Astrocyte (in vitro differentiated cells and primary cell): ENCODE measurements around the gene PALMD. TPM values are rescaled to one million over a fixed set of nuclear protein-coding genes. Genes with fewer than 3 reads are reported as not detected.

Experiments
- DNase-seq: peaks from one replicate; pipeline ENCODE4 v3.0.0-alpha.2; 2010; ENCODE audit warnings: low read depth
- FAIRE-seq: peaks from 2 replicates; lab custom pipeline; 2011; peaks lifted over from hg19 to GRCh38; lab: Jason Lieb, UNC
- H2AFZ ChIP-seq: 2 replicates; pipeline ENCODE4 v1.6.0; 2012; ENCODE audit warnings: low read depth, low read length, inconsistent platforms
- H3K27ac ChIP-seq: 2 replicates; pipeline ENCODE4 v1.5.1; 2011; ENCODE audit warnings: low read depth, low read length, inconsistent platforms
- H3K27me3 ChIP-seq: 2 replicates; pipeline ENCODE4 v1.6.0; 2011; ENCODE audit warnings: low read length, inconsistent platforms; ENCODE audit not compliant: insufficient read depth
- H3K36me3 ChIP-seq: 2 replicates; pipeline ENCODE4 v1.5.1; 2011; ENCODE audit warnings: low read length, inconsistent platforms; ENCODE audit not compliant: insufficient read depth
- H3K4me1 ChIP-seq: 2 replicates; pipeline ENCODE4 v1.5.1; 2011; ENCODE audit warnings: low read length, inconsistent platforms; ENCODE audit not compliant: insufficient read depth
- H3K4me2 ChIP-seq: 2 replicates; pipeline ENCODE4 v1.6.0; 2012; ENCODE audit warnings: low read length, inconsistent platforms
- H3K4me3 ChIP-seq: 2 replicates; pipeline ENCODE4 v1.5.1; 2011; ENCODE audit warnings: low read depth, mild to moderate bottlenecking, low read length, inconsistent platforms; ENCODE audit not compliant: insufficient read depth
- H3K79me2 ChIP-seq: 2 replicates; pipeline ENCODE4 v1.6.0; 2012; ENCODE audit warnings: mild to moderate bottlenecking, low read length, inconsistent platforms; ENCODE audit not compliant: insufficient read depth
- H3K9ac ChIP-seq: 2 replicates; pipeline ENCODE4 v1.6.0; 2012; ENCODE audit warnings: mild to moderate bottlenecking, low read length, inconsistent platforms
- H3K9me3 ChIP-seq: 2 replicates; pipeline ENCODE4 v1.5.1; 2012; ENCODE audit warnings: low read depth, mild to moderate bottlenecking, low read length, inconsistent platforms; ENCODE audit not compliant: insufficient read depth
- H4K20me1 ChIP-seq: 2 replicates; pipeline ENCODE4 v1.6.0; 2012; ENCODE audit warnings: low read length, inconsistent platforms; ENCODE audit not compliant: insufficient read depth
- H3K27ac Mint-ChIP-seq: one replicate; pipeline ENCODE4 v1.8.0; 2021; ENCODE audit warnings: mild to moderate bottlenecking, mixed read lengths; ENCODE audit not compliant: unreplicated experiment
- H3K27me3 Mint-ChIP-seq: one replicate; pipeline ENCODE4 v1.8.0; 2021; ENCODE audit warnings: low read depth, mixed read lengths; ENCODE audit not compliant: unreplicated experiment
- H3K36me3 Mint-ChIP-seq: one replicate; pipeline ENCODE4 v1.8.0; 2021; ENCODE audit warnings: low read depth, mixed read lengths; ENCODE audit not compliant: unreplicated experiment
- H3K4me1 Mint-ChIP-seq: one replicate; pipeline ENCODE4 v1.8.0; 2021; ENCODE audit warnings: low read depth, mixed read lengths; ENCODE audit not compliant: unreplicated experiment
- H3K4me3 Mint-ChIP-seq: one replicate; pipeline ENCODE4 v1.8.0; 2021; ENCODE audit warnings: mild to moderate bottlenecking, moderate library complexity, mixed read lengths; ENCODE audit not compliant: unreplicated experiment
- H3K9me3 Mint-ChIP-seq: one replicate; pipeline ENCODE4 v1.8.0; 2021; ENCODE audit warnings: mild to moderate bottlenecking, mixed read lengths; ENCODE audit not compliant: unreplicated experiment
- EZH2 ChIP-seq: IDR thresholded peaks from 2 replicates; pipeline ENCODE4 v1.6.1; 2012; ENCODE audit warnings: mild to moderate bottlenecking, low read length, inconsistent platforms; ENCODE audit not compliant: insufficient read depth
- total RNA-seq: library from RNA; stranded (reverse); gene quantifications from 2 replicates; pipeline ENCODE4 v1.2.1, GENCODE V29; 2021
- TF ChIP-seq, protein P1 (sequence below): IDR thresholded peaks from 2 replicates; pipeline ENCODE4 v1.5.1; 2011; ENCODE audit warnings: low read depth, mild to moderate bottlenecking, inconsistent platforms, low read length, moderate library complexity; ENCODE audit not compliant: insufficient read depth

The PALMD gene
- total RNA-seq, 1 donor from 2014 or later: 0.41 TPM

GRCh38 chr1:99661780-99662179, 15.9 kb downstream of the PALMD start:
- H3K27me3 Mint-ChIP-seq: no peaks in the 10 kb centered on the region
- Histone ChIP-seq H3K27me3 (no peaks in the 10 kb centered on the region), H3K4me3 (no peak overlapping the region), H2AFZ (no peak overlapping the region), H3K4me2 (no peak overlapping the region), H3K4me1 (no peaks in the 10 kb centered on the region), H3K79me2 (no peaks in the 10 kb centered on the region), H3K9ac (no peak overlapping the region), H3K27ac (no peak overlapping the region), H3K36me3 (no peaks in the 10 kb centered on the region), H3K9me3 (no peaks in the 10 kb centered on the region), H4K20me1 (no peaks in the 10 kb centered on the region)
- no peak for TF ChIP-seq EZH2
- TF ChIP-seq, protein P1, sequence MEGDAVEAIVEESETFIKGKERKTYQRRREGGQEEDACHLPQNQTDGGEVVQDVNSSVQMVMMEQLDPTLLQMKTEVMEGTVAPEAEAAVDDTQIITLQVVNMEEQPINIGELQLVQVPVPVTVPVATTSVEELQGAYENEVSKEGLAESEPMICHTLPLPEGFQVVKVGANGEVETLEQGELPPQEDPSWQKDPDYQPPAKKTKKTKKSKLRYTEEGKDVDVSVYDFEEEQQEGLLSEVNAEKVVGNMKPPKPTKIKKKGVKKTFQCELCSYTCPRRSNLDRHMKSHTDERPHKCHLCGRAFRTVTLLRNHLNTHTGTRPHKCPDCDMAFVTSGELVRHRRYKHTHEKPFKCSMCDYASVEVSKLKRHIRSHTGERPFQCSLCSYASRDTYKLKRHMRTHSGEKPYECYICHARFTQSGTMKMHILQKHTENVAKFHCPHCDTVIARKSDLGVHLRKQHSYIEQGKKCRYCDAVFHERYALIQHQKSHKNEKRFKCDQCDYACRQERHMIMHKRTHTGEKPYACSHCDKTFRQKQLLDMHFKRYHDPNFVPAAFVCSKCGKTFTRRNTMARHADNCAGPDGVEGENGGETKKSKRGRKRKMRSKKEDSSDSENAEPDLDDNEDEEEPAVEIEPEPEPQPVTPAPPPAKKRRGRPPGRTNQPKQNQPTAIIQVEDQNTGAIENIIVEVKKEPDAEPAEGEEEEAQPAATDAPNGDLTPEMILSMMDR: no peak
- H3K9me3 Mint-ChIP-seq: no peaks in the 10 kb centered on the region
- no peaks in the 10 kb centered on the region for H3K4me1 Mint-ChIP-seq
- H3K27ac Mint-ChIP-seq: no peak overlapping the region
- H3K4me3 Mint-ChIP-seq: no peak overlapping the region
- DNase-seq (no peak), FAIRE-seq (no peak)
- no peaks in the 10 kb centered on the region for H3K36me3 Mint-ChIP-seq

- no peaks in the 10 kb centered on the region for H3K9me3 Mint-ChIP-seq
- H3K4me2 ChIP-seq: no peak overlapping the region
- H3K36me3 Mint-ChIP-seq: no peaks in the 10 kb centered on the region
- no peak overlapping the region for H3K4me3 Mint-ChIP-seq
- H3K27me3 ChIP-seq: no peaks in the 10 kb centered on the region
- no peaks in the 10 kb centered on the region for H4K20me1 ChIP-seq
- no peaks in the 10 kb centered on the region for H3K36me3 ChIP-seq
- no peaks in the 10 kb centered on the region for H3K4me1 ChIP-seq
- H3K27ac Mint-ChIP-seq: no peak overlapping the region
- TF ChIP-seq, protein P1: no peak
- no peak for TF ChIP-seq EZH2
- no peaks in the 10 kb centered on the region for H3K79me2 ChIP-seq
- H3K4me3 ChIP-seq: no peak overlapping the region
- FAIRE-seq (no peak), DNase-seq (no peak)
- no peak overlapping the region for H3K27ac ChIP-seq
- no peak overlapping the region for H3K9ac ChIP-seq
- no peaks in the 10 kb centered on the region for H3K4me1 Mint-ChIP-seq
- no peaks in the 10 kb centered on the region for H3K9me3 ChIP-seq
- no peaks in the 10 kb centered on the region for H3K27me3 Mint-ChIP-seq
- no peak overlapping the region for H2AFZ ChIP-seq
Observed at GRCh38 chr1:99662539-99663080, 16.7 kb downstream of the PALMD start.

- H4K20me1 ChIP-seq: no peaks in the 10 kb centered on the region
- no peaks in the 10 kb centered on the region for H3K9me3 ChIP-seq
- Mint-ChIP-seq H3K27ac (no peak overlapping the region), H3K4me3 (no peak overlapping the region), H3K36me3 (no peaks in the 10 kb centered on the region), H3K27me3 (no peaks in the 10 kb centered on the region), H3K9me3 (no peaks in the 10 kb centered on the region), H3K4me1 (no peaks in the 10 kb centered on the region)
- H3K27ac ChIP-seq: no peak overlapping the region
- H3K36me3 ChIP-seq: no peaks in the 10 kb centered on the region
- no peaks in the 10 kb centered on the region for H3K79me2 ChIP-seq
- FAIRE-seq (no peak), DNase-seq (no peak)
- H3K4me3 ChIP-seq: no peak overlapping the region
- H2AFZ ChIP-seq: no peak overlapping the region
- H3K4me2 ChIP-seq: no peak overlapping the region
- no peaks in the 10 kb centered on the region for H3K4me1 ChIP-seq
- TF ChIP-seq EZH2: no peak
- TF ChIP-seq, protein P1: no peak
- H3K9ac ChIP-seq: no peak overlapping the region
- no peaks in the 10 kb centered on the region for H3K27me3 ChIP-seq
Observed at GRCh38 chr1:99663501-99663900, 17.6 kb downstream of the PALMD start.
